GM11168 (cell line): ENCODE measurements around the gene HNRNPU.

Source experiments
- in situ Hi-C: fragments of 300-500 bp; cut with MboI; formaldehyde crosslinking; loops from one replicate; pipeline ENCODE4 v1.12.0; 2022; ENCODE audit warnings: low sequenced_read_pairs; ENCODE audit not compliant: unreplicated experiment

HNRNPU gene

GRCh38 chr1:244863491-244864252, 671 bp downstream of the HNRNPU start:
- in situ Hi-C loops, result no loop called here

GRCh38 chr1:244862699-244863490, 1.4 kb downstream of the HNRNPU start:
- in situ Hi-C loops, result no loop called here

- in situ Hi-C loops, result no loop called here
Measured at GRCh38 chr1:244862354-244862698, 2.0 kb downstream of the HNRNPU start.

- in situ Hi-C loops, result no loop called here
Measured at GRCh38 chr1:244861683-244862082, 2.7 kb downstream of the HNRNPU start.

- in situ Hi-C loops, result no loop called here
Measured at GRCh38 chr1:244860914-244861610, 3.3 kb downstream of the HNRNPU start.

- in situ Hi-C loops, result no loop called here
Measured at GRCh38 chr1:244860078-244860477, 4.3 kb downstream of the HNRNPU start.

GRCh38 chr1:244858357-244858756, 6.0 kb downstream of the HNRNPU start:
- in situ Hi-C loops, result no loop called here

- in situ Hi-C loops, result no loop called here
Measured at GRCh38 chr1:244857761-244858160, 6.6 kb downstream of the HNRNPU start.

- in situ Hi-C loops, result no loop called here
Measured at GRCh38 chr1:244854865-244855578, 9.3 kb downstream of the HNRNPU start.

GRCh38 chr1:244854166-244854565, 10.2 kb downstream of the HNRNPU start:
- in situ Hi-C loops, result no loop called here

GRCh38 chr1:244852694-244853093, 11.6 kb downstream of the HNRNPU start:
- in situ Hi-C loops, result no loop called here

GRCh38 chr1:244851546-244852231, 12.7 kb downstream of the HNRNPU start:
- in situ Hi-C loops, result no loop called here

- in situ Hi-C loops, result no loop called here
Measured at GRCh38 chr1:244850896-244851295, 13.4 kb downstream of the HNRNPU start.

- in situ Hi-C loops, result no loop called here
Measured at GRCh38 chr1:244850099-244850852, 14.1 kb downstream of the HNRNPU start.

- in situ Hi-C loops, result no loop called here
Measured at GRCh38 chr1:244849189-244849866, 15.0 kb downstream of the HNRNPU start.

- in situ Hi-C loops, result no loop called here
Measured at GRCh38 chr1:244846653-244847052, 17.7 kb downstream of the HNRNPU start.

GRCh38 chr1:244844155-244845121, 19.9 kb downstream of the HNRNPU start:
- in situ Hi-C loops, result no loop called here
